H9 (cell line): ENCODE measurements around the gene TFRC. TPM values are rescaled to one million over a fixed set of nuclear protein-coding genes. Genes with fewer than 3 reads are reported as not detected.
"Not testable (repeated sequence)": the region's sequence is repeated elsewhere in the genome, so short reads cannot be mapped to it uniquely, and the experiment has no call there.

Experiments used
- DNase-seq: peaks from one replicate; pipeline ENCODE4 v3.0.0-alpha.2; 2017
- H2AFZ ChIP-seq: one replicate; pipeline ENCODE4 v1.6.1; 2013; ENCODE audit warnings: mild to moderate bottlenecking, low read length, control low read depth, moderate library complexity
- H2AK5ac ChIP-seq: 2 replicates; pipeline ENCODE4 v1.6.1; 2013; ENCODE audit warnings: low read length, control low read depth, mixed read lengths; ENCODE audit not compliant: insufficient read length
- H2BK120ac ChIP-seq: one replicate; pipeline ENCODE4 v1.6.1; 2013; ENCODE audit warnings: low read depth, mild to moderate bottlenecking, low read length, control low read depth, inconsistent platforms; ENCODE audit not compliant: poor library complexity, severe bottlenecking
- H2BK12ac ChIP-seq: 2 replicates; pipeline ENCODE4 v1.6.1; 2013; ENCODE audit warnings: low read length, control low read depth, mixed read lengths, low read depth; ENCODE audit not compliant: insufficient read length
- H2BK15ac ChIP-seq: 2 replicates; pipeline ENCODE4 v1.6.1; 2013; ENCODE audit warnings: low read depth, low read length, control low read depth
- H2BK20ac ChIP-seq: one replicate; pipeline ENCODE4 v1.6.1; 2013; ENCODE audit warnings: low read depth, mild to moderate bottlenecking, low read length, control low read depth, inconsistent platforms; ENCODE audit not compliant: poor library complexity, severe bottlenecking
- H2BK5ac ChIP-seq: 2 replicates; pipeline ENCODE4 v1.6.1; 2013; ENCODE audit warnings: low read length, control low read depth, mixed read lengths; ENCODE audit not compliant: insufficient read length
- H3K14ac ChIP-seq: 2 replicates; pipeline ENCODE4 v1.6.1; 2013; ENCODE audit warnings: low read length, control low read depth; ENCODE audit not compliant: insufficient read depth
- H3K18ac ChIP-seq: 2 replicates; pipeline ENCODE4 v1.6.1; 2013; ENCODE audit warnings: low read depth, mild to moderate bottlenecking, mixed read lengths, low read length, control low read depth; ENCODE audit not compliant: insufficient read length
- H3K23ac ChIP-seq: 2 replicates; pipeline ENCODE4 v1.6.1; 2013; ENCODE audit warnings: low read length, control low read depth, mixed read lengths, low read depth; ENCODE audit not compliant: insufficient read length
- H3K23me2 ChIP-seq: 2 replicates; pipeline ENCODE4 v1.6.1; 2013; ENCODE audit warnings: low read depth, mild to moderate bottlenecking, mixed read lengths, low read length, control low read depth; ENCODE audit not compliant: insufficient read length, poor library complexity, severe bottlenecking
- H3K27ac ChIP-seq: 2 replicates; pipeline ENCODE4 v1.5.1; 2013; ENCODE audit warnings: low read length, control low read depth, mixed read lengths, low read depth; ENCODE audit not compliant: insufficient read length
- H3K27me3 ChIP-seq: 2 replicates; pipeline ENCODE4 v1.6.1; 2013; ENCODE audit warnings: low read length, control low read depth, inconsistent platforms; ENCODE audit not compliant: insufficient read depth
- H3K4ac ChIP-seq: 2 replicates; pipeline ENCODE4 v1.6.1; 2013; ENCODE audit warnings: low read depth, mild to moderate bottlenecking, control low read depth, inconsistent platforms, low read length, moderate library complexity
- H3K4me1 ChIP-seq: 2 replicates; pipeline ENCODE4 v1.6.1; 2013; ENCODE audit warnings: low read length, control low read depth, inconsistent platforms; ENCODE audit not compliant: insufficient read depth
- H3K4me2 ChIP-seq: 2 replicates; pipeline ENCODE4 v1.6.1; 2013; ENCODE audit warnings: low read length, control low read depth, mixed read lengths; ENCODE audit not compliant: insufficient read length, insufficient read depth
- H3K56ac ChIP-seq: 2 replicates; pipeline ENCODE4 v1.6.1; 2013; ENCODE audit warnings: low read depth, mild to moderate bottlenecking, mixed read lengths, low read length, control low read depth; ENCODE audit not compliant: insufficient read length
- H3K79me1 ChIP-seq: 2 replicates; pipeline ENCODE4 v1.6.1; 2013; ENCODE audit warnings: low read depth, mild to moderate bottlenecking, moderate library complexity, low read length, control low read depth, inconsistent platforms; ENCODE audit not compliant: insufficient read depth, poor library complexity, severe bottlenecking
- H3K79me2 ChIP-seq: 2 replicates; pipeline ENCODE4 v1.6.1; 2013; ENCODE audit warnings: low read length, control low read depth, inconsistent platforms; ENCODE audit not compliant: insufficient read depth
- H3K9ac ChIP-seq: 2 replicates; pipeline ENCODE4 v1.6.1; 2013; ENCODE audit warnings: low read length, control low read depth, mixed read lengths; ENCODE audit not compliant: insufficient read length; ENCODE audit errors: extremely low read depth
- H3K9me3 ChIP-seq: one replicate; pipeline ENCODE4 v1.6.1; 2013; ENCODE audit warnings: low read depth, low read length, inconsistent platforms; ENCODE audit not compliant: control insufficient read depth
- H3T11ph ChIP-seq: one replicate; pipeline ENCODE4 v1.6.1; 2013; ENCODE audit warnings: mild to moderate bottlenecking, low read length, control low read depth, inconsistent platforms
- H4K20me1 ChIP-seq: one replicate; pipeline ENCODE4 v1.6.1; 2013; ENCODE audit not compliant: control insufficient read depth, insufficient read length, insufficient read depth
- H4K5ac ChIP-seq: 2 replicates; pipeline ENCODE4 v1.6.1; 2013; ENCODE audit warnings: low read depth, mild to moderate bottlenecking, mixed read lengths, low read length, control low read depth; ENCODE audit not compliant: insufficient read length
- H4K8ac ChIP-seq: replicated peaks from 2 replicates; pipeline ENCODE4 v1.6.1; 2013; ENCODE audit warnings: low read length, control low read depth, mixed read lengths, low read depth; ENCODE audit not compliant: insufficient read length
- H4K91ac ChIP-seq: 2 replicates; pipeline ENCODE4 v1.6.1; 2013; ENCODE audit warnings: low read depth, mild to moderate bottlenecking, moderate library complexity, mixed read lengths, low read length, control low read depth; ENCODE audit not compliant: insufficient read length
- H3K27ac Mint-ChIP-seq, 3 experiments: 2 replicates in 2 of 3; 3 replicates in 1 of 3; pipeline ENCODE4 v1.8.0; 2020 to 2021; ENCODE audit warnings: mixed read lengths in 3 of 3, mild to moderate bottlenecking in 1 of 3, moderate library complexity in 1 of 3
- H3K27me3 Mint-ChIP-seq: 2 replicates; pipeline ENCODE4 v1.8.0; 2021; ENCODE audit warnings: low read depth, mild to moderate bottlenecking, moderate library complexity, mixed read lengths
- H3K36me3 Mint-ChIP-seq, 3 experiments: 2 replicates in 2 of 3; 3 replicates in 1 of 3; pipeline ENCODE4 v1.8.0; 2020 to 2021; ENCODE audit warnings: low read depth in 3 of 3, mixed read lengths in 3 of 3; ENCODE audit not compliant: insufficient read depth in 1 of 3
- H3K4me1 Mint-ChIP-seq, 2 experiments: 2 replicates each; pipeline ENCODE4 v1.8.0; 2020; ENCODE audit warnings: mixed read lengths in 2 of 2
- H3K4me3 Mint-ChIP-seq, 2 experiments: 2 replicates in 1 of 2; 3 replicates in 1 of 2; pipeline ENCODE4 v1.8.0; 2020 to 2021; ENCODE audit warnings: mild to moderate bottlenecking in 2 of 2, mixed read lengths in 2 of 2, moderate library complexity in 1 of 2
- H3K9me3 Mint-ChIP-seq, 2 experiments: 2 replicates in 1 of 2; 3 replicates in 1 of 2; pipeline ENCODE4 v1.8.0; 2020; ENCODE audit warnings: mild to moderate bottlenecking in 2 of 2, mixed read lengths in 2 of 2, moderate library complexity in 1 of 2
- WGBS: extraction: QIAGEN DNeasy Blood & Tissue Kit; methylation state at CpG from one replicate; pipeline ENCODE4 v1.1.7; 2013; ENCODE audit warnings: missing lambda C conversion rate, low lambda C conversion rate, mixed read lengths; ENCODE audit not compliant: insufficient read length; ENCODE audit errors: extremely low coverage; 5-methylcytosine and 5-hydroxymethylcytosine counted together
- total RNA-seq: library from RNA; stranded (reverse); gene quantifications from 2 replicates; pipeline ENCODE4 v1.2.1, GENCODE V29; 2021

Gene TFRC
- total RNA-seq, 1 experiment from 2014 or later = 135 TPM

GRCh38 chr3:196001240-196001639 lies 80.7 kb downstream of the TFRC start:
- not testable (repeated sequence) for H3K23me2 ChIP-seq, H3K4me2 ChIP-seq, H3K4me1 ChIP-seq, H3K27me3 ChIP-seq, H3K23ac ChIP-seq, H3T11ph ChIP-seq, H3K9ac ChIP-seq, H3K4ac ChIP-seq, H2BK20ac ChIP-seq, H4K20me1 ChIP-seq, H3K27ac ChIP-seq, H3K4me3 Mint-ChIP-seq, H2AK5ac ChIP-seq, H3K56ac ChIP-seq, H2BK5ac ChIP-seq, H2BK12ac ChIP-seq, H2AFZ ChIP-seq, DNase-seq, H4K8ac ChIP-seq, H3K18ac ChIP-seq, H4K5ac ChIP-seq, H2BK15ac ChIP-seq, H3K4me1 Mint-ChIP-seq, H3K79me1 ChIP-seq, H3K9me3 ChIP-seq, H4K91ac ChIP-seq, H2BK120ac ChIP-seq, H3K79me2 ChIP-seq, H3K14ac ChIP-seq
- Mint-ChIP-seq H3K27ac (peak overlapping the region in 1 of 3 experiments; percentile 67; a peak in 1 of 7 replicates), H3K9me3 (peaks cover 12 to 15% of the 10 kb centered on the region in 2 experiments; a peak in 4 of 5 replicates), H3K27me3 (peaks cover 22% of the 10 kb centered on the region), H3K36me3 (peaks cover 4 to 15% (median 10%) of the 10 kb centered on the region in 3 experiments; a peak in 6 of 7 replicates)
- no CpG with 5 or more reads among the region's 7 CpGs for WGBS

DNA sequence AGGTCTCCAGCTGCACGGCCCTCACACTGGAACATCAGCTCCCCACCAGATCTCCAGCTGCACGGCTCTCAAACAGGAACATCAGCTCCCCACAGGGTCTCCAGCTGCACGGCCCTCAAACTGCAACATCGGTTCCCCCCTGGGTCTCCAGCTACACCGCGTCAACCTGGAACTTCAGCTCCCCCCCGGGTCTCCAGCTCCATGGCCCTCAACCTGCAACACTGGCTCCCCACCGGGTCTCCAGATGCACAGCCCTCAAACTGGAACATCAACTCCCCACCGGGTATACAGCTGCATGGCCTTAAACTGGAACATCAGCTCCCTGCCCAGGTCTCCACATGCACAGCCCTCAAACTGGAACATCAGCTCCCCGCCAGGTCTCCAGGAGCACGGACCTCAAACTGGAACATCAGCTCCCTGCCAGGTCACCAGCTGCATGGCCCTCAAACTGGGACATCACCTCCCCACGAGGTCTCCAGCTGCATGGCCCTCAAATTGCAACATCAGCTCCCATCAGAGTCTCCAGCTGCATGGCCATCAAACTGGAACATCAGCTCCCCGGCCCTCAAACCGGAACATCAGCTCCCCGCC lies 81.4 kb downstream of the TFRC start:
- Mint-ChIP-seq H3K36me3 (peaks cover 4 to 16% (median 10%) of the 10 kb centered on the region in 3 experiments; a peak in 6 of 7 replicates), H3K27me3 (peaks cover 24% of the 10 kb centered on the region), H3K9me3 (peaks cover 12 to 15% of the 10 kb centered on the region in 2 experiments; a peak in 4 of 5 replicates)
- not testable (repeated sequence) for H2BK5ac ChIP-seq, H3T11ph ChIP-seq, H3K4me1 ChIP-seq, H3K4me1 Mint-ChIP-seq, H3K27me3 ChIP-seq, H4K8ac ChIP-seq, H3K4ac ChIP-seq, H3K79me1 ChIP-seq, H4K20me1 ChIP-seq, H3K14ac ChIP-seq, H2BK15ac ChIP-seq, H2BK12ac ChIP-seq, H3K9ac ChIP-seq, H3K4me2 ChIP-seq, H3K79me2 ChIP-seq, H3K56ac ChIP-seq, H2AFZ ChIP-seq, H2BK20ac ChIP-seq, H3K27ac ChIP-seq, H3K18ac ChIP-seq, H3K23ac ChIP-seq, H3K27ac Mint-ChIP-seq, H3K4me3 Mint-ChIP-seq, H3K9me3 ChIP-seq, H2BK120ac ChIP-seq, H4K5ac ChIP-seq, H3K23me2 ChIP-seq, H4K91ac ChIP-seq, H2AK5ac ChIP-seq
- peak; percentile 12 for DNase-seq
- WGBS = no CpG with 5 or more reads among the region's 15 CpGs
